HEK293T (cell line): ENCODE measurements around the gene PSTPIP2.

ENCODE experiments used
- CTCF ChIA-PET: fragments of 350-600 bp; formaldehyde crosslinking; extraction: SDS; loops from one replicate; lab custom pipeline; 2021; ENCODE audit warnings: antibody characterized with exemption, inconsistent platforms; lab: Yijun Ruan, JAX
- POLR2A ChIA-PET: fragments of 350-600 bp; formaldehyde crosslinking; extraction: SDS; loops from one replicate; lab custom pipeline; 2020; ENCODE audit warnings: antibody characterized with exemption, inconsistent platforms; lab: Yijun Ruan, JAX
- DNase-seq: peaks from one replicate; pipeline ENCODE4 v3.0.0; 2012; ENCODE audit warnings: mixed read lengths; ENCODE audit errors: extremely low spot score
- ARNT ChIP-seq: fragments of 450-650 bp; IDR thresholded peaks from 2 replicates; pipeline ENCODE4 v1.6.1; 2017; ENCODE audit warnings: mild to moderate bottlenecking
- BHLHE40 ChIP-seq: fragments of 450-650 bp; IDR thresholded peaks from 2 replicates; pipeline ENCODE4 v1.6.1; 2016; ENCODE audit warnings: mild to moderate bottlenecking, moderate library complexity, borderline replicate concordance
- CTBP1 ChIP-seq: fragments of 450-650 bp; IDR thresholded peaks from 2 replicates; pipeline ENCODE4 v1.6.1; 2016; ENCODE audit warnings: borderline replicate concordance
- ELF4 ChIP-seq: fragments of 450-650 bp; IDR thresholded peaks from 2 replicates; pipeline ENCODE4 v1.6.1; 2017; ENCODE audit warnings: antibody characterized with exemption
- FOXA1 ChIP-seq: fragments of 450-650 bp; IDR thresholded peaks from 2 replicates; pipeline ENCODE4 v1.6.1; 2016; ENCODE audit warnings: mild to moderate bottlenecking
- FOXK2 ChIP-seq: fragments of 450-650 bp; IDR thresholded peaks from 2 replicates; pipeline ENCODE4 v1.6.1; 2016; ENCODE audit warnings: mild to moderate bottlenecking
- FOXM1 ChIP-seq: fragments of 450-650 bp; IDR thresholded peaks from 2 replicates; pipeline ENCODE4 v1.6.1; 2017; ENCODE audit warnings: mild to moderate bottlenecking, borderline replicate concordance
- HDGF ChIP-seq: fragments of 450-650 bp; IDR thresholded peaks from 2 replicates; pipeline ENCODE4 v1.6.1; 2017; ENCODE audit warnings: antibody characterized with exemption, borderline replicate concordance
- L3MBTL2 ChIP-seq: fragments of 450-650 bp; conservative IDR thresholded peaks from 2 replicates; pipeline ENCODE4 v1.6.1; 2016; ENCODE audit warnings: mild to moderate bottlenecking
- LEF1 ChIP-seq: fragments of 450-650 bp; IDR thresholded peaks from 2 replicates; pipeline ENCODE4 v1.6.1; 2017; ENCODE audit warnings: mild to moderate bottlenecking, borderline replicate concordance
- NFRKB ChIP-seq: fragments of 450-650 bp; IDR thresholded peaks from 2 replicates; pipeline ENCODE4 v1.6.1; 2016; ENCODE audit warnings: mild to moderate bottlenecking, moderate library complexity
- PKNOX1 ChIP-seq: fragments of 450-650 bp; IDR thresholded peaks from 2 replicates; pipeline ENCODE4 v1.6.1; 2016
- SP1 ChIP-seq: fragments of 450-650 bp; IDR thresholded peaks from 2 replicates; pipeline ENCODE4 v1.6.1; 2017
- SUZ12 ChIP-seq: fragments of 450-650 bp; IDR thresholded peaks from 2 replicates; pipeline ENCODE4 v1.6.1; 2016; ENCODE audit warnings: mild to moderate bottlenecking
- TARDBP ChIP-seq: fragments of 450-650 bp; IDR thresholded peaks from 2 replicates; pipeline ENCODE4 v1.6.1; 2016
- ZNF384 ChIP-seq: fragments of 450-650 bp; IDR thresholded peaks from 2 replicates; pipeline ENCODE4 v1.6.1; 2016

The PSTPIP2 gene

GRCh38 chr18:46072376-46072867, 362 bp upstream of the PSTPIP2 start:
- TF ChIP-seq ZNF384 (no peak), SUZ12 (no peak), FOXK2 (no peak), FOXM1 (no peak), HDGF (no peak), LEF1 (no peak), BHLHE40 (no peak)
- ChIA-PET POLR2A (interaction anchor here (0.8 to 1.9 kb wide), 3 partner anchors 11 to 25 kb away, joined by 3 to 6 read pairs (median 3); no protein-coding TSS in a partner anchor), CTCF (interaction anchor here (1.0 kb wide), 1 partner anchor 351 kb away, joined by 3 read pairs; no protein-coding TSS in a partner anchor)
- no peak for DNase-seq

DNA sequence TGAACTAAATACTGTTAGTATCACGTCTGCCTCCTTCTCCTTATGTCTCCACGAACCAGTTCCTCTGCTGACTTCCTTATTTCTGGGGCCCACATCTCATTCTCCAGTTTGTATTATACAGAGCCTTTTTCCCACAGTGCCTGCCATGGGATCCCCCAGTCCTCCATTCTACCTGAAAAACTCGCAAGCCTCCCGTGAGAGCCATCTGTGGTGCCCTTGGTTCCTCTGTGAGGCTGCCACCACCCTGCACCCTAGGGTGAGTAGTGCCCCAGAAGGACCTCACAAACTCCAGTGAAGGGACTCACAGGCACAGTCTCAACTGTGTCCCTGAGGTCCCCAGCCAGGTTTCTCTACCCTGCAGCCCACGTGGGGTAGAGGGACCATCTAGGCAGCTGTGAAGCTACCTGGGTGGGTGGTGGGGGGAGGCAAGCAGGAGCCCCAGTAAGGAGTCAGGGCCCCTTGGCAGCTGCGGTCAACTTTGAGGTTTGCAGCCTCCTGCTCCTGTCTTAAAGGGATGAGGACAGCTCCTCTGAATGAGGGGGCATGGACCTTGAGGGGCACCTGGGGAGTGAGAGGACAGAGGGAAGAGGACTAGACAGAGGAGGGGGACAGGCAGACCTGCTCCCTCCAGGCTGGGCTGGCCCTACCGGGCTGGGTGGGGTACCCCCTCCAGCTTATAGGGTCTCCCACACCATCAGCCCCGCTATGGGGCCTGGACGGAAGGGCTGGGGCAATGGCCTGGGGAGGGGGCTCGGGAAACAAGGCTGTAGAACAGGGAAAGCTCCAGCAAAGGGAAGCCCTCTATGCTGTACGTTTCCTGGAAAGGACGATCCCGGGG, 1.0 kb downstream of the PSTPIP2 start:
- ChIA-PET CTCF (no interaction called here), POLR2A (interaction anchor here (0.6 to 1.9 kb wide), 2 partner anchors 16 to 43 kb away, joined by 3 to 6 read pairs; no protein-coding TSS in a partner anchor)
- DNase-seq: no peak
- TF ChIP-seq L3MBTL2: no peak
- no peak for TF ChIP-seq SUZ12
- TF ChIP-seq FOXA1: no peak
- TF ChIP-seq CTBP1: no peak
- no peak for TF ChIP-seq PKNOX1
- TF ChIP-seq FOXM1: no peak
- no peak for TF ChIP-seq NFRKB

DNA sequence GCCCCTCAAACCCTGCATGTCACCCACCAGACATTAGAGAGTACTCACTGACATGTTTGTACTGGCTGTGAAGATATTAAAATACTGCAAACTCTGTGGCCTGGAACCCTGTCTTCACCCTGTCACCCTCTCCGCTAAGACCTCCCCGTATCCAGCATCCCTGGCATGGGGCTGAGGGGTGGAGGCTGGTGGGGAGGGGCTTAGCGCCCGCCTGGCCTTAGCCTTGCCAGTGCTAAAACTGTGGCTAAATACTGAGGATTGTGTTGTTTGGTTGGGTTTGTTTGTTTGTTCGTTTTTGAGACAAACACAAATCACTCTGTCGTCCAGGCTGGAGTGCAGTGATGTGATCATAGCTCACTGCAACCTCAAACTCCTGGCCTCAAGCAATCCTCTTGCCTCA, 1.8 kb downstream of the PSTPIP2 start:
- no peak for TF ChIP-seq HDGF
- no peak for TF ChIP-seq FOXM1
- TF ChIP-seq FOXK2: no peak
- no peak for TF ChIP-seq SP1
- TF ChIP-seq SUZ12: no peak
- no peak for TF ChIP-seq PKNOX1
- TF ChIP-seq ZNF384: no peak
- TF ChIP-seq CTBP1: no peak
- TF ChIP-seq LEF1: no peak
- TF ChIP-seq ARNT: no peak
- no peak for TF ChIP-seq NFRKB
- no peak for TF ChIP-seq ELF4
- no peak for TF ChIP-seq L3MBTL2
- no peak for TF ChIP-seq FOXA1
- TF ChIP-seq TARDBP: no peak
- no peak for TF ChIP-seq BHLHE40
- DNase-seq: no peak
- POLR2A ChIA-PET: no interaction called here
- CTCF ChIA-PET: no interaction called here

- DNase-seq: no peak
- TF ChIP-seq FOXM1 (no peak), FOXK2 (no peak), TARDBP (no peak), LEF1 (no peak), HDGF (no peak), BHLHE40 (no peak), SP1 (no peak), ELF4 (no peak), PKNOX1 (no peak), CTBP1 (no peak), SUZ12 (no peak), ZNF384 (no peak), L3MBTL2 (no peak), FOXA1 (no peak), NFRKB (no peak), ARNT (no peak)
- CTCF ChIA-PET: no interaction called here
- POLR2A ChIA-PET: no interaction called here
Measured at GRCh38 chr18:46069524-46069923, 2.5 kb downstream of the PSTPIP2 start.

- ChIA-PET CTCF (no interaction called here), POLR2A (no interaction called here)
- TF ChIP-seq SP1 (no peak), BHLHE40 (no peak), ZNF384 (no peak), L3MBTL2 (no peak), FOXM1 (no peak), LEF1 (no peak)
- DNase-seq: no peak
Measured at GRCh38 chr18:46068763-46069162, 3.3 kb downstream of the PSTPIP2 start.

DNA sequence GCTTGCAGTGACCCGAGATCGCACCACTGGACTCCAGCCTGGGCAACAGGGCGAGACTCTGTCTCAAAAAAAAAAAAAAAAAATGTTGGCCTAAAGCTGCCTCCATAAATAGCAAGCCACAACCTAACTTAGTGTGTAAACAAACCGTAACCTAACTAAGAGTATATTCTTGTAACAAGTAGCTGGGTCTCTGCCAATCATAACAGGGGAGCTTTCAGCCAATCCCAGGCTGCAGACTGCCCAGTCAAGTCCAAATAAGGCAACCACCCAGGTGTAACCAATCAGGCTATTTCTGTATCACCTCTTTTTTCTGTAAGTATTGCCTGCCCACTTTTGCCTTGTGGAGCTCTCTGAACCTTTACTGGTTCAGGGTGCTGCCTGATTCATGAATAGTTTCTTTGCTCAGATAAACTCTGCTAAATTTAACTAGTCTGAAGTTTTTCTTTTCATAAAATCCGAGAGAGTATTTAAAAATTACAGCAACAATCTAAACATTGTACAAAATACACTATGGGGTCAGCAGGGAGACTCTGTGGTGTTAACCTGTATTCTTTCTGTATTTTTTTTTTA, 4.5 kb downstream of the PSTPIP2 start:
- CTCF ChIA-PET: no interaction called here
- POLR2A ChIA-PET: no interaction called here
- TF ChIP-seq HDGF (no peak), PKNOX1 (peak; percentile 39)
- no peak for DNase-seq
